GM06990 (cell line): ENCODE measurements around the gene INPP5A.

ENCODE experiments used
- DNase-seq: peaks from one replicate; pipeline ENCODE4 v3.0.0-alpha.2; 2011; ENCODE audit not compliant: insufficient read length; ENCODE audit errors: extremely low read depth
- H3K27me3 ChIP-seq: replicated peaks from 2 replicates; pipeline ENCODE4 v1.6.0; 2011; ENCODE audit warnings: low read length; ENCODE audit not compliant: control insufficient read depth, insufficient read depth
- H3K36me3 ChIP-seq: 2 replicates; pipeline ENCODE4 v1.5.1; 2011; ENCODE audit warnings: low read length; ENCODE audit not compliant: control insufficient read depth, insufficient read depth
- H3K4me3 ChIP-seq: replicated peaks from 2 replicates; pipeline ENCODE4 v1.5.1; 2011; ENCODE audit warnings: low read depth, mild to moderate bottlenecking, control low read depth, low read length
- CTCF ChIP-seq: IDR thresholded peaks from 2 replicates; pipeline ENCODE4 v1.5.1; 2011; ENCODE audit warnings: low read length, control low read depth, mild to moderate bottlenecking, inconsistent platforms; ENCODE audit not compliant: insufficient read depth, poor library complexity, severe bottlenecking

Gene INPP5A

GRCh38 chr10:132710746-132711612 lies 173.4 kb downstream of the INPP5A start:
- Histone ChIP-seq H3K4me3 (no peak overlapping the region), H3K27me3 (no peaks in the 10 kb centered on the region), H3K36me3 (peaks cover 2% of the 10 kb centered on the region)
- DNase-seq = no peak
- TF ChIP-seq CTCF = no peak

GRCh38 chr10:132711613-132712121 lies 174.1 kb downstream of the INPP5A start:
- no peak for DNase-seq
- no peak for TF ChIP-seq CTCF
- Histone ChIP-seq H3K27me3 (no peaks in the 10 kb centered on the region), H3K36me3 (peaks cover 2% of the 10 kb centered on the region), H3K4me3 (no peak overlapping the region)

GRCh38 chr10:132712291-132712690 lies 174.7 kb downstream of the INPP5A start:
- TF ChIP-seq CTCF = no peak
- peaks cover 2% of the 10 kb centered on the region for H3K36me3 ChIP-seq
- no peaks in the 10 kb centered on the region for H3K27me3 ChIP-seq

GRCh38 chr10:132712743-132713142 lies 175.2 kb downstream of the INPP5A start:
- H3K27me3 ChIP-seq = no peaks in the 10 kb centered on the region
- TF ChIP-seq CTCF = no peak
- DNase-seq = no peak
- H3K36me3 ChIP-seq = peaks cover 2% of the 10 kb centered on the region
- H3K4me3 ChIP-seq = no peak overlapping the region

More at GRCh38 chr10:132712291-132712690, 174.7 kb downstream of the INPP5A start:
- no peak overlapping the region for H3K4me3 ChIP-seq
- no peak for DNase-seq

GRCh38 chr10:132713421-132714095 lies 176.0 kb downstream of the INPP5A start:
- H3K36me3 ChIP-seq = peaks cover 2% of the 10 kb centered on the region
- DNase-seq = no peak
- H3K4me3 ChIP-seq = no peak overlapping the region
- no peak for TF ChIP-seq CTCF
- no peaks in the 10 kb centered on the region for H3K27me3 ChIP-seq
